Activated CD8-positive, alpha-beta T cell treated with anti-CD3 and anti-CD28 coated beads, Interleukin-2, amount 10 ng/mL, durations not matched to agents 7 days and 5 days (primary cell): ENCODE measurements around the gene SNTG2. TPM values are rescaled to one million over a fixed set of nuclear protein-coding genes. Genes with fewer than 3 reads are reported as not detected.

ENCODE experiments used
- ATAC-seq: fragments of 150-1000 bp; cut with Tn5 transposase; one replicate; pipeline ENCODE4 v1.10.0; 2021; ENCODE audit warnings: moderate library complexity
- CTCF ChIA-PET: fragments of 350-600 bp; sonication (Branson Sonifier 250); formaldehyde crosslinking; loops from one replicate; lab custom pipeline; 2021; ENCODE audit warnings: antibody characterized with exemption; lab: Charles Lee
- POLR2A ChIA-PET: fragments of 350-600 bp; sonication (Branson Sonifier 250); formaldehyde crosslinking; loops from one replicate; lab custom pipeline; 2021; ENCODE audit warnings: antibody characterized with exemption; lab: Charles Lee
- DNase-seq: peaks from one replicate; pipeline ENCODE4 v3.0.0-alpha.2; 2020
- H3K27ac Mint-ChIP-seq: one replicate; pipeline ENCODE4 v1.8.0; 2021; ENCODE audit warnings: mild to moderate bottlenecking, mixed read lengths
- H3K27me3 Mint-ChIP-seq: one replicate; pipeline ENCODE4 v1.8.0; 2021; ENCODE audit warnings: low read depth, mixed read lengths
- H3K36me3 Mint-ChIP-seq: one replicate; pipeline ENCODE4 v1.8.0; 2021; ENCODE audit warnings: low read depth, mixed read lengths
- H3K4me1 Mint-ChIP-seq: one replicate; pipeline ENCODE4 v1.8.0; 2021; ENCODE audit warnings: low read depth, mixed read lengths
- H3K4me3 Mint-ChIP-seq: one replicate; pipeline ENCODE4 v1.8.0; 2021; ENCODE audit warnings: mild to moderate bottlenecking, mixed read lengths
- H3K9me3 Mint-ChIP-seq: one replicate; pipeline ENCODE4 v1.8.0; 2022; ENCODE audit warnings: mixed read lengths; ENCODE audit not compliant: insufficient read depth
- total RNA-seq, 2 experiments: library from RNA; stranded (reverse); gene quantifications; one replicate each; pipeline ENCODE4 v1.2.3, GENCODE V29; 2021

Gene SNTG2
- total RNA-seq, 2 experiments from 2014 or later, result 1.6 to 2.5 TPM

DNA sequence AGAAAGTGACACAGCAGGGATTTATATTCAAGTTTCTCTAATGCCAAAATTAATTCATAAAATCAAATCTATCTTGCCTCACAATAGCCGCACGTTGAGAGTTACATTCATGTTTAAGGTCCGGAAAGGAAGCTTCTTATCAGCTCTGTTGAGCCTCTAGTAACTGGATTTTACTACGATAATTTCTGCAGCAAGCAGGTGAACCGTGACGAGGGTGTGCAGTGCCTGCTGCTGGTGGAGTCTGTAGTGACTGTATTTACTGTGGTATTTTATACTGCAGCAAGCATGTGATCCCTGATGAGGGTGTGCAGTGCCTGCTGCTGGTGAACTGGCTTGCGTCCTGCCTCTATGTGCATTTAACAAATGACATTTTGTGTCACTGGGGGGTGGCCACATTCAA is 120.0 kb downstream of the SNTG2 start:
- Mint-ChIP-seq H3K36me3 (no peaks in the 10 kb centered on the region), H3K9me3 (peaks cover 4% of the 10 kb centered on the region), H3K27ac (no peak overlapping the region), H3K4me1 (no peaks in the 10 kb centered on the region), H3K27me3 (no peaks in the 10 kb centered on the region), H3K4me3 (no peak overlapping the region)
- DNase-seq, result no peak
- no peak for ATAC-seq
- POLR2A ChIA-PET, result no interaction called here
- CTCF ChIA-PET, result no interaction called here

- Mint-ChIP-seq H3K4me1 (no peaks in the 10 kb centered on the region), H3K27me3 (no peaks in the 10 kb centered on the region), H3K27ac (no peak overlapping the region), H3K4me3 (no peak overlapping the region), H3K9me3 (peaks cover 4% of the 10 kb centered on the region), H3K36me3 (no peaks in the 10 kb centered on the region)
- no peak for ATAC-seq
- ChIA-PET CTCF (no interaction called here), POLR2A (no interaction called here)
- no peak for DNase-seq
Observed at GRCh38 chr2:1071650-1072049, 121.0 kb downstream of the SNTG2 start.

- H3K9me3 Mint-ChIP-seq, result peaks cover 4% of the 10 kb centered on the region
- ChIA-PET CTCF (no interaction called here), POLR2A (no interaction called here)
- no peak overlapping the region for H3K4me3 Mint-ChIP-seq
- ATAC-seq, result no peak
- H3K4me1 Mint-ChIP-seq, result no peaks in the 10 kb centered on the region
- DNase-seq, result no peak
- no peaks in the 10 kb centered on the region for H3K27me3 Mint-ChIP-seq
- H3K27ac Mint-ChIP-seq, result no peak overlapping the region
- H3K36me3 Mint-ChIP-seq, result no peaks in the 10 kb centered on the region
Observed at GRCh38 chr2:1072250-1072649, 121.6 kb downstream of the SNTG2 start.

DNA sequence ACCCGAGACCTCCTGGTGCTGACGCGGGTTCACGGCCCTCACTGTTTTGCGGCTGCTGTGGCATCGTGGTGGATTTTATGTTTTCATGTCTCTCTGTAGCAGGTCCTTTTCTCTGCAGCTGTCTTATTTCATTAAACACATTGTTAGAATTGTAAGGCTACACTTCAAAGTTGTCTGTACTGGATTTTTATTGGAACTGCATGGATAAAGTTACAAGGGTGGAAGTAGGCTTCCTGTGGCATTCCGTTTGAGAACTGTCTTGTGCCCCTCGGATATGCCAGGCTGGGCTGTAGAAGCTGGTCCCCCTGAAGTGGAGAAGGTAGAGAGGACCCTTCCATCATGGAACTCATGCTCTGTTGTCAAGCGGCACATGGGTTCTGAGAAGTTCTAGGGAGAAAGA is 127.3 kb downstream of the SNTG2 start:
- CTCF ChIA-PET, result no interaction called here
- ATAC-seq (no peak), DNase-seq (no peak)
- Mint-ChIP-seq H3K4me1 (no peaks in the 10 kb centered on the region), H3K36me3 (no peaks in the 10 kb centered on the region), H3K27ac (no peak overlapping the region), H3K4me3 (no peak overlapping the region), H3K9me3 (no peaks in the 10 kb centered on the region), H3K27me3 (no peaks in the 10 kb centered on the region)
- POLR2A ChIA-PET, result no interaction called here

DNA sequence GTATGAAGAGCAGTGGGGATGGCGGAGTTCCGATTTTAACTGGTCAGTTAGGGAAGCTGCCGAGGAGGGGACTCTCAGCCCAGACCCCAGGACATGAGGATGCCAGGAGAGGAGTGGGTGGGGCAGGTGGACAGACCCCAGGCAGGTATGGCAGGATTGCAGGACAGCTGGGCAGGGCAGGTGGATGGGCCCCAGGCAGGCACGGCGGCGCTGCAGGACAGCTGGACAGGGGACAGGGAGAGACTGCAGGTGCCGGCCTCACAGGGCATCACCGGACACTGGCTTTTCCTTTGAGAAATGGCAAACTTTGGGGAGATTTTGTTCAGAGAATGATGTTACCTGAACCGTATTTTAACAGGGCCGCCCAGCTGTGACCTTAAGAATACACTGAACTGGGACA is 127.7 kb downstream of the SNTG2 start:
- Mint-ChIP-seq H3K36me3 (no peaks in the 10 kb centered on the region), H3K4me1 (no peaks in the 10 kb centered on the region), H3K9me3 (no peaks in the 10 kb centered on the region), H3K4me3 (no peak overlapping the region), H3K27ac (no peak overlapping the region), H3K27me3 (no peaks in the 10 kb centered on the region)
- ATAC-seq, result no peak
- ChIA-PET CTCF (no interaction called here), POLR2A (no interaction called here)
- no peak for DNase-seq

- no peak for ATAC-seq
- Mint-ChIP-seq H3K9me3 (no peaks in the 10 kb centered on the region), H3K36me3 (no peaks in the 10 kb centered on the region), H3K27ac (no peak overlapping the region), H3K4me1 (no peaks in the 10 kb centered on the region), H3K27me3 (no peaks in the 10 kb centered on the region), H3K4me3 (no peak overlapping the region)
- POLR2A ChIA-PET, result no interaction called here
- no peak for DNase-seq
- CTCF ChIA-PET, result no interaction called here
Observed at GRCh38 chr2:1079873-1080799, 129.5 kb downstream of the SNTG2 start.

GRCh38 chr2:1081451-1082225 is 131.0 kb downstream of the SNTG2 start:
- no peaks in the 10 kb centered on the region for H3K9me3 Mint-ChIP-seq
- ChIA-PET POLR2A (interaction anchor here (0.6 kb wide), 1 partner anchor 975 kb away, joined by 3 read pairs; no protein-coding TSS in a partner anchor), CTCF (interaction anchor here (1.0 kb wide), 1 partner anchor 470 kb away, joined by 3 read pairs; no protein-coding TSS in a partner anchor)
- H3K27ac Mint-ChIP-seq, result no peak overlapping the region
- H3K36me3 Mint-ChIP-seq, result no peaks in the 10 kb centered on the region
- DNase-seq, result no peak
- H3K4me1 Mint-ChIP-seq, result no peaks in the 10 kb centered on the region
- no peak for ATAC-seq
- no peak overlapping the region for H3K4me3 Mint-ChIP-seq
- H3K27me3 Mint-ChIP-seq, result no peaks in the 10 kb centered on the region

DNA sequence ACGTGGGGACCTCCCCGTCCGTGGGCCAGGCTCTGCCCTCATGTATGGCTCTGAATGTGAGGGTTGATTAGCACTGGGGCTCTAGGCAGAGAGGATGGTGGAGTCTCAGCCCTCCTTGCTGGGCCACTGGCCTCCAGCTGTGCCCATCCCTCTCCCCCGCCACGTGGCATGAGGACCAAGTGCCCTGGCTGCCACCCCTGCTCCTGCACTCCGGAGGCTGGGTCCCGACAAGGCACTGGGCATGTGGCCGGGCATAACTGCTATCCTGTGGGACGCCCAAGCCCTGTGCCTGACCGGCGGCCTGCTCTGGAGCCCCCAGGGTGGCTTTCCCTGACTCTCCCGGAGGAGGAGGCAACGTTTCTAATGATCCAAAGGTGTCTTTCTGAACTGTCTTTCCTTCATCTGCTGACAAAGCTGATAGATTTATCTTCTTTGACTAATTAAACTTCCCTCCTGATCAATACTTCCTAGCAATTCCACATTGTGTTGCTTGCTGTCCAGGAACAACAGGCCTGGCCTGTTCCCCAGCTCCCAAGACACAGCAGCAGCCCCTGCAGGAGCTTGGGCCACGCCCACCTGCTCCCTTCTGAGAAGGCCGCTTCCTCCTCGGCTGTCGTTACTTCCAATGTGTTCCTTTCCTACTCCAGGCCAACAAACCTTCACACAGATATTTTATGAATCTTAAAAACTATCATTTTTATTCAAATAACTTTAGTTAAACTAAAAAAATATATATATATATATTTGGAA is 132.0 kb downstream of the SNTG2 start:
- POLR2A ChIA-PET, result no interaction called here
- Mint-ChIP-seq H3K4me3 (no peak overlapping the region), H3K27ac (no peak overlapping the region), H3K9me3 (no peaks in the 10 kb centered on the region), H3K27me3 (no peaks in the 10 kb centered on the region), H3K4me1 (no peaks in the 10 kb centered on the region), H3K36me3 (no peaks in the 10 kb centered on the region)
- CTCF ChIA-PET, result no interaction called here
- no peak for DNase-seq
- ATAC-seq, result no peak

DNA sequence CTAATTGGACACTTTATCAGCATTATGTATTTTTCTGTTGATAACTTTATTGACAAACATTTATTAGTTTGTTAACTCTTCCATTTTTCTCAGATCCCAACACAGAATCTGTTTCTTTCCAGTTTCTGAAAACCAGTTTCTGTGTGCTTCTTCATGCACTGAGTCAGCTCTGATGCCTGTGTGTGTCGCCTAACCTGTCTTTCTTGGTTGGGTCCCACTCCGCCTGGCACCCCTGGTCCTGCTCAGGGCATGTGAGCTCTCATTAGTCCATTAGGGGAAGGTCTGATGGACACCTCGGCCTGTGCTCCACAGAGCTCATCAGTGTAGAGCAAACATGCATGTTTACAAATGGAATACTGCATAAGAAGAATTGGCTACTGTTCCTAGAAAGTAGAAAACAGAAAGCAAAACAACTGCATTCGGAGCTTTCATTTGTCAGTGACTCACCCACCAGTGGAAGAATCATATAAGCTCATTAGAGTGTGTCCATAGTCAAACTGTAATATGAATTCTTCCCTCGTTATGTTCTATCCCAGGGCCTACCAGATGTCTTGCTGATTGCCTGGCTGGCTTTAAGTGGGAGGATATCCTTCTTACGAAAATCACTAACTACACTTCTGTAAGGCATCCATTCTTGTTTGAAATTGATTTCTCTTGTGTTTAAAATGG is 137.7 kb downstream of the SNTG2 start:
- no peaks in the 10 kb centered on the region for H3K27me3 Mint-ChIP-seq
- DNase-seq (no peak), ATAC-seq (no peak)
- ChIA-PET POLR2A (no interaction called here), CTCF (no interaction called here)
- no peaks in the 10 kb centered on the region for H3K36me3 Mint-ChIP-seq
- no peak overlapping the region for H3K27ac Mint-ChIP-seq
- H3K9me3 Mint-ChIP-seq, result no peaks in the 10 kb centered on the region
- no peaks in the 10 kb centered on the region for H3K4me1 Mint-ChIP-seq
- no peak overlapping the region for H3K4me3 Mint-ChIP-seq

DNA sequence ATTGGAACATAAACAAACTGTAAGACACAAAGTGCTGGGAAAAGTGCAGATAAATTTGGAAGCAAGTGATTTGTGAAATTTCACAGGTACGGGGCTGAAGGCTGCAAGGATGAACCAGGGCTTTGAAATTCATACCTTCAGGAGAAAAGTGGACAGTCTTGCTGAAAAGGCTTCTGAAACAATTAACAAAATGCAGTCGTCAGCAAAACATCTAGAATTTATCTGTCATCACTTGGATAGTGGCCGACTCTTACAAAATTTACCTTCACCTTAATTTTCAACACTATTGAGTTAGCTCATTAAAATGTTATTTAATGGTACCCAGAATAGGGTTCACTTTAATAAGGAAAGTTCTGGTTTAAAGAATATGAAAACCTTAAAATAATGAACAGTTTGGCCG is 138.3 kb downstream of the SNTG2 start:
- no peak for ATAC-seq
- H3K36me3 Mint-ChIP-seq, result no peaks in the 10 kb centered on the region
- ChIA-PET POLR2A (no interaction called here), CTCF (no interaction called here)
- no peaks in the 10 kb centered on the region for H3K9me3 Mint-ChIP-seq
- no peaks in the 10 kb centered on the region for H3K27me3 Mint-ChIP-seq
- H3K4me1 Mint-ChIP-seq, result no peaks in the 10 kb centered on the region
- H3K27ac Mint-ChIP-seq, result no peak overlapping the region
- H3K4me3 Mint-ChIP-seq, result no peak overlapping the region
- DNase-seq, result no peak

GRCh38 chr2:1091895-1092585 is 141.4 kb downstream of the SNTG2 start:
- Mint-ChIP-seq H3K27me3 (no peaks in the 10 kb centered on the region), H3K4me1 (no peaks in the 10 kb centered on the region), H3K4me3 (no peak overlapping the region), H3K36me3 (no peaks in the 10 kb centered on the region), H3K9me3 (no peaks in the 10 kb centered on the region), H3K27ac (no peak overlapping the region)
- DNase-seq (no peak), ATAC-seq (no peak)
- ChIA-PET POLR2A (no interaction called here), CTCF (no interaction called here)
